H1 (cell line): ENCODE data around the gene GRIN3A. TPM values are rescaled to one million over a fixed set of nuclear protein-coding genes. Genes with fewer than 3 reads are reported as not detected.

Experiments
- ATF3 ChIP-seq: IDR thresholded peaks from 2 replicates; pipeline ENCODE4 v1.6.1; 2011; ENCODE audit warnings: low read depth, mild to moderate bottlenecking, low read length; ENCODE audit not compliant: insufficient read depth
- CBX5 ChIP-seq: fragments of 300-800, 300-1000 bp; sonication (generic); IDR thresholded peaks from 2 replicates; pipeline ENCODE4 v1.7.1; 2016; ENCODE audit warnings: antibody characterized with exemption, low read length, low read depth
- CBX8 ChIP-seq: fragments of 300-800, 300-1000 bp; sonication (generic); IDR thresholded peaks from 2 replicates; pipeline ENCODE4 v1.7.1; 2016; ENCODE audit warnings: low read depth, low read length, borderline replicate concordance
- CHD7 ChIP-seq: fragments of 300-600 bp; sonication (generic); IDR thresholded peaks from 2 replicates; pipeline ENCODE4 v1.7.1; 2012; ENCODE audit warnings: low read length, moderate library complexity, mild to moderate bottlenecking, inconsistent platforms; ENCODE audit not compliant: insufficient replicate concordance
- EP300 ChIP-seq, 2 experiments: IDR thresholded peaks; 1 replicate in 1 of 2; 2 replicates in 1 of 2; pipeline ENCODE4 v1.6.1; 2011 to 2012; ENCODE audit warnings: low read depth in 2 of 2, low read length in 2 of 2, mild to moderate bottlenecking in 2 of 2, borderline replicate concordance in 1 of 2, inconsistent platforms in 1 of 2, moderate library complexity in 1 of 2
- GABPA ChIP-seq: IDR thresholded peaks from 2 replicates; pipeline ENCODE4 v1.6.1; 2011; ENCODE audit warnings: mild to moderate bottlenecking, low read length, moderate library complexity, borderline replicate concordance; ENCODE audit not compliant: insufficient read depth
- RAD21 ChIP-seq, 2 experiments: IDR thresholded peaks in 1 of 2; conservative IDR thresholded peaks in 1 of 2; 2 replicates each; pipeline ENCODE4 v1.6.1; 2011; ENCODE audit warnings: low read depth in 2 of 2, low read length in 2 of 2, improper control_type of control experiment in 1 of 2, inconsistent platforms in 1 of 2, mild to moderate bottlenecking in 1 of 2, moderate library complexity in 1 of 2
- TCF12 ChIP-seq: IDR thresholded peaks from 2 replicates; pipeline ENCODE4 v1.6.1; 2011; ENCODE audit warnings: low read depth, mild to moderate bottlenecking, low read length
- polyA plus RNA-seq, 7 experiments: library from polyadenylated mRNA; depleted of rRNA in 3 of 7; stranded (reverse) in 5 of 7; unstranded in 2 of 7; fragments of >200 nt in 5 of 7; fragments of 200-250 nt in 2 of 7; gene quantifications; 1 replicate in 5 of 7; 2 replicates in 1 of 7; 4 replicates in 1 of 7; pipeline versions ENCODE4 v1.2.1 to v1.2.3, GENCODE V29; 2011 to 2013; ENCODE audit warnings: missing spikeins in 2 of 7, mixed read lengths in 2 of 7
- total RNA-seq: library from RNA; stranded (reverse); fragmentation: NEBNext Ultra II Directional; extraction: Animal tissue kit (Norgen Biotek cat#: 25700); gene quantifications from 2 replicates; pipeline ENCODE4 v1.2.1, GENCODE V29; 2021

Gene GRIN3A
- total and polyA plus RNA-seq, 2 of the 8 experiments (the other 6 are each of a cell fraction or from before 2014, with no cell fraction given), result 0.04 TPM; not detected in 1

GRCh38 chr9:101675341-101675740 is 63.1 kb downstream of the GRIN3A start (continued):
- TF ChIP-seq CHD7 (no peak), EP300 (IDR thresholded peaks at IDR 0.05; ENCODE audit: borderline replicate concordance in 1 of 2, low read depth in 2 of 2, low read length in 2 of 2) (no peak), TCF12 (no peak), GABPA (no peak), RAD21 (IDR thresholded peaks at IDR 0.05 in 1 of 2, conservative IDR thresholded peaks at IDR 0.05 in 1 of 2; ENCODE audit: low read depth in 2 of 2, low read length in 2 of 2) (no peak), ATF3 (no peak), CBX5 (no peak), CBX8 (no peak)
- TF ChIP-seq, all 59 proteins: peak for 0
